GM21528 (cell line): ENCODE measurements around the gene CDC42EP3.

ENCODE experiments used
- ATAC-seq: cut with Tn5 transposase; IDR thresholded peaks from one replicate; pipeline ENCODE4 v1.9.1; 2021; ENCODE audit warnings: mild to moderate bottlenecking, moderate library complexity; ENCODE audit not compliant: unreplicated experiment, low FRiP score

Gene CDC42EP3

DNA sequence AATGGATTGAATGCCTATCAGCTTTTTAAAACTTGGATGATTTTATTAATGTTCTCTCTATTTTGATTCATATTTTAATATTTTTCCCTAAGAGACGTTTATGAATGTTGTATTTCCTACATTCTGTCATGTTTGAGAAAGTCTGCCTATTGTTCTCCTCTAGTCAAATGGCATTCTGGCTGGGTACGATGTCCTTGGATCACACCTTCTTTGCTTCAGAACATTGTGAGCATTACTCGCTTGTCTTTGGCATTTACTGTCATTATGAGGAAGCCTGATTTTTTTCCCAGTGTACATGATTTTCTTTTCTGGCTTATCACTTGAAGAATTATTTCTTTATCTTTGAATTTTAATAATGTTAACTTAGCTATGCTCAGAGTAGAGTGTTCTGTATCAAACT, 78.4 kb downstream of the CDC42EP3 start:
- ATAC-seq = no peak
